Measurements from ENCODE around the gene ERBB4.

DNA sequence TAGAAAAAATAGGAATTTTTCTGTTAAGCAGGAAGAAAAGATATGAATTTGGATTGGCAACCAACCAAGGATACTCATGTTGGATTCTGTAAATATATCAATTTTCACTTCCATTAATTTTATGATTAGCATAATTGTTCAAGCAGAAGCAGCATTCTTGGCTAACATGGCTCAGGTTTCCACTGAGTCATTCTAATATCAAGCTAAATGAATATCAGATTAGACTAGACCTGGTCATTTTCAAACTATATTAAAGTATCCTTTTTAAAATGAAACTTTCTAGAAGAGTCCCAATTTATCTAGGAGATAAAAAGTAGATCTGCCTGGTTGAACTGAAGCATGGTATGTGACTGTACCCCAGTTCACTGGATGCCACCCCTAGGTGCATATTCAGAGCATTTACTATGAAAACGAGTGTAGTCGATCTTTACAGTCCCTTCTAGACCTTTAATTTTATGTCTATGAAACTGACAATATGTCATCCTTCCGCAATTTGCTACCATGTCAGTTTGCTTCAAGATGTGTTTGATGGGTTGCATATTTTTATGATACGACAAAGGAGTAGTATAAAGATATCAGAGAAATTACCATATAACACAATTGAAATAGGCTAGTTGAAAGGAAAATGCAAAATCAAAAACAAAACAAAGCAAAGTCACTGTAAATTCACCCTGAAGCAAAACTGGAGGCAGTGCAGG, 704.9 kb downstream of the ERBB4 start:
- TF ChIP-seq, protein P1, sequence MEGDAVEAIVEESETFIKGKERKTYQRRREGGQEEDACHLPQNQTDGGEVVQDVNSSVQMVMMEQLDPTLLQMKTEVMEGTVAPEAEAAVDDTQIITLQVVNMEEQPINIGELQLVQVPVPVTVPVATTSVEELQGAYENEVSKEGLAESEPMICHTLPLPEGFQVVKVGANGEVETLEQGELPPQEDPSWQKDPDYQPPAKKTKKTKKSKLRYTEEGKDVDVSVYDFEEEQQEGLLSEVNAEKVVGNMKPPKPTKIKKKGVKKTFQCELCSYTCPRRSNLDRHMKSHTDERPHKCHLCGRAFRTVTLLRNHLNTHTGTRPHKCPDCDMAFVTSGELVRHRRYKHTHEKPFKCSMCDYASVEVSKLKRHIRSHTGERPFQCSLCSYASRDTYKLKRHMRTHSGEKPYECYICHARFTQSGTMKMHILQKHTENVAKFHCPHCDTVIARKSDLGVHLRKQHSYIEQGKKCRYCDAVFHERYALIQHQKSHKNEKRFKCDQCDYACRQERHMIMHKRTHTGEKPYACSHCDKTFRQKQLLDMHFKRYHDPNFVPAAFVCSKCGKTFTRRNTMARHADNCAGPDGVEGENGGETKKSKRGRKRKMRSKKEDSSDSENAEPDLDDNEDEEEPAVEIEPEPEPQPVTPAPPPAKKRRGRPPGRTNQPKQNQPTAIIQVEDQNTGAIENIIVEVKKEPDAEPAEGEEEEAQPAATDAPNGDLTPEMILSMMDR (IDR thresholded peaks at IDR 0.05 in 4 of 5, conservative IDR thresholded peaks at IDR 0.05 in 1 of 5): no peak
- TF ChIP-seq POLR2A (IDR thresholded peaks at IDR 0.05): no peak

Measured in gastrocnemius medialis (tissue), 4 donors.